HG02642 (cell line): ENCODE measurements around the gene DCTN2.
"Not testable (repeated sequence)": the region's sequence is repeated elsewhere in the genome, so short reads cannot be mapped to it uniquely, and the experiment has no call there.

Experiments used
- ATAC-seq: cut with Tn5 transposase; IDR thresholded peaks from one replicate; pipeline ENCODE4 v1.9.1; 2021; ENCODE audit warnings: mild to moderate bottlenecking; ENCODE audit not compliant: unreplicated experiment, poor library complexity

Gene DCTN2

DNA sequence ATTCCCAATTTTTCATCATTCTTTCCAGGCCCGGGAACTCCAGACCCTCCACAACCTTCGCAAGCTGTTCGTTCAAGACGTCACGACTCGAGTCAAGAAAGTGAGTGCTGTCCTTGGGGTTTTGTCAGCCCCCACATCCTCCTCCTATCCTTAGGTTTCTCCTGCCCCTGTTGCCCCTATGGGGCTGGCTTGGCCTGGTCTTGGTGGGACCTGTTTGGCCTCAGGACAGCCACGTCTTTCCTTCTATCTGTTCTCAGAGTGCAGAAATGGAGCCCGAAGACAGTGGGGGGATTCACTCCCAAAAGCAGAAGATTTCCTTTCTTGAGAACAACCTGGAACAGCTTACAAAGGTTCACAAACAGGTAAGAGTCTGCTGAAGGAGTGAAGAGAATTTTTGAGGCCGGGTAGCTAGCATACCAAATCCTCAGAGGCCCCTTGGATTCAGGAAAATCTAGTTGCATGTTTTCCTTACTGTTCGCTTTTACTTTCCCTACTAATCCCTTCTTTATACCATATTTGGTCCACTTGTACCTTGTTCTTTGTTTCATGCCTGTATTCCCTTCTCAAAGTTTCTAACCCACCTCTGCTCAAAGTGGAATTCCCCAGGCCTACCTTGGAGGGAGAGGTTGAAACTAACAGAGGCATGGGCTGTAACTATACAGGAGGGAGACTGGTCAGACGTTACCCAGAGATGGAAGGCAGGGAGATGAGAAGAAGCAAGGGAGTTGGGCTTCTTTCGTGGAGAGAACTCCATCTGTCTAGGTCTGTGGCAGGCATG, 31.2 kb upstream of the DCTN2 start:
- ATAC-seq = no peak

GRCh38 chr12:57576613-57577160, 29.7 kb upstream of the DCTN2 start:
- no peak for ATAC-seq

GRCh38 chr12:57575771-57576612, 29.0 kb upstream of the DCTN2 start:
- ATAC-seq = no peak

GRCh38 chr12:57574795-57575194, 27.8 kb upstream of the DCTN2 start:
- ATAC-seq = no peak

DNA sequence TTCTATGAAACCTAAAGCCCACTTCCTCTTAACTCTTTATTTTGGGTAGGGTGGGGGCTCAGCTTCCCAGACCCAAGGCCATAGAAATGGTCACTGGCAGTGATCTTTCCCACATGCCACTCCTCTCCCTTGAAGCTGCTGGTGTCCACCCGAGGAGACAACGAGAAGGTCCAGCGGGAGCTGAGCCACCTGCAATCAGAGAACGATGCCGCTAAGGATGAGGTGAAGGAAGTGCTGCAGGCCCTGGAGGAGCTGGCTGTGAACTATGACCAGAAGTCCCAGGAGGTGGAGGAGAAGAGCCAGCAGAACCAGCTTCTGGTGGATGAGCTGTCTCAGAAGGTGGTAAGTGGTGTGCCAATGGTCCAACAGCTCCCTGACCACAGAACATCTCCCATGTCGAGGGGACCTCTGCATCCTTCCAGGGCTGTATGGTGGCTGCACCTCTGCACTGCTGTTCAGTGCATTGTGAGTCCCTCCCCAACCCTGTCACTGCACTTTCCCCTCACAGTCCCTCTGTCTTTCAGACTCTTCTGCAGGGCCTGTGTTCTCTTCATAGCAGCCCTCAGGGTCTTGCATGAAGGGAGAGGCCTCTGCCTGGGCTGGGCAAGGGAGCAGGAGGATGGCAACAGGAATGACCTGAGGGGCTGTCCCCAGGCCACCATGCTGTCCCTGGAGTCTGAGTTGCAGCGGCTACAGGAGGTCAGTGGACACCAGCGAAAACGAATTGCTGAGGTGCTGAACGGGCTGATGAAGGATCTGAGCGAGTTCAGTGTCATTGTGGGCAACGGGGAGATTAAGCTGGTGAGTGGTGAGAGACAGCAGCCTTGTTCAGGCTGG, 25.2 kb upstream of the DCTN2 start:
- ATAC-seq = no peak

DNA sequence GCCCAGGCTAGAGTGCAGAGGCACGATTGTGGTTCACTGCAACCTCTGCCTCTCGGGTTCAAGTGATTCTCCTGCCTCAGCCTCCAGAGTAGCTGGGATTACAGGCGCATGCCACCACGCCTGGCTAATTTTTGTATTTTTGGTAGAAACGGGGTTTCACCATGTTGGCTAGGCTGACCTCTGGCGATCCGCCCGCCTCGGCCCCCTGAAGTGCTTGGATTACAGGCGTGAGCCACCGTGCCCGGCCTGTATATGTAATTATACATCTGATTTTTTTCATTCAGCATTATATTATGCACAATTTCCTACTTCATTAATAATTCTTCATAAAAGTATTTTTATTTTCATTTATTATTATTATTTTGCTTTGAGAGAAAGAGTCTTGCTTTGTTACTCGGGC, 23.4 kb upstream of the DCTN2 start:
- ATAC-seq = not testable (repeated sequence)

DNA sequence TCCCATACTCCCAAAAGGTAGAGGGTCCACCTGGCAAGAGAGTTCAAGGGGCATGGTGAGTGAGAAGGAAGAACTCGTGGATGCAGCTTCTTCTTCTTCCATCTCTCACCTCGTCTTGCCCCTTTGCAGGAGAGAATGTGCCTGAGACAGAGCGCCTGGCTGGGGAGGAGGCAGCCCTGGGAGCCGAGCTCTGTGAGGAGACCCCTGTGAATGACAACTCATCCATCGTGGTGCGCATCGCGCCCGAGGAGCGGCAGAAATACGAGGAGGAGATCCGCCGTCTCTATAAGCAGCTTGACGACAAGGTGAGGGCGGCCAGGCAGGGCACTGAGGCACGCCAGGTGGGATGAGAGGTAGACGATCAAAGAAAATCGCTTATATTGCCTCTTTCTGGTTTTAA, 22.9 kb upstream of the DCTN2 start:
- no peak for ATAC-seq

- no peak for ATAC-seq
Observed at GRCh38 chr12:57568838-57569237, 21.8 kb upstream of the DCTN2 start.

- ATAC-seq = no peak
Observed at GRCh38 chr12:57564178-57564740, 17.3 kb upstream of the DCTN2 start.

DNA sequence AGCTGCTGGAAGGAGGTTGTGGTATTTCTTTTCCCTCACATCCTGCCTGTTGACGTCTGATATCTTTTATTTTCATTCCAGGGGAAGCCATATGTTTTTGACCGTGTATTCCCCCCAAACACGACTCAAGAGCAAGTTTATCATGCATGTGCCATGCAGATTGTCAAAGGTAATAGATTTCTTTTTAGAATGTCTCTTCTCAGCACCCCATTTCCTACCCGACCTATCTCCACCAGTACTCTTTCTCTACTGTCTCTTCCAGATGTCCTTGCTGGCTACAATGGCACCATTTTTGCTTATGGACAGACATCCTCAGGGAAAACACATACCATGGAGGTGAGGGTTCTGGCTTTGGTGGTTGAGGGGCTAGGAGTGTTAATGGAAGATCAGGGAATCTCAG, 16.4 kb upstream of the DCTN2 start:
- no peak for ATAC-seq

GRCh38 chr12:57561117-57561516, 14.1 kb upstream of the DCTN2 start:
- ATAC-seq = not testable (repeated sequence)

DNA sequence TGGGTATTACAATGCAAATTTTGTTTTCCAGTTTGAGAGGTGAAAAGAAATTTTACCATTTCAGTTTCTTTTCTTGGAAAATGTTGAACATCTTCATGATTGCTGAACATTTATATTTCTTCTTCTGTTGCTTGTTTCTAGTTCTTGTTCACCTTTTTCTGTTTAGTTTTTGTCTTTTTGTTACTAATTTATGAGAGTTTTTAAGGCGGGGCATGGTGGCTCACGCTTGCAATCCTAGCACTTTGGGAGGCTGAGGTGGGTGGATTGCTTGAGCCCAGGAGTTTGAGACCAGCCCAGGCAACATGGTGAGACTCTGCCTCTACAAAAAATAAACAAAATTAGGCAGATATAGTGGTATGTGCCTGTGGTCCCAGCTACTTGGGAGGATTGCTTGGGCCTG, 13.5 kb upstream of the DCTN2 start:
- ATAC-seq = no peak

DNA sequence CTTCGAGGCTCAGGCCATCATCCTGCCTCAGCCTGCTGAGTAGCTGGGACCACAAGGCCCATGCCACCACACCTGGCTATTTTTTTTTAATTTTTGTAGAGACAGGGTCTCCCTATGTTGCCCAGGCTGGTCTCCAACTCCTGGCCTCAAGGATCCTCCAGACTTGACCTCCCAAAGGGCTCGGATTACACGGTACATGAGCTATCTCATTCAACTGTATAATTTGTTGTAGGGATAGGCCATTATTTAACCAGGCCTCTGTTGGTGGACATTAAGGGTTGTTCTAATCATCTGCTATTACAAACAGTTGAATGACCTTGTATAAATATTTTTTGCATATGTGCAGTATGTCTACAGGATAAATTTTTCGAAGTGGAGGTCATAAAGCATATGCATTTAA, 11.9 kb upstream of the DCTN2 start:
- no peak for ATAC-seq

DNA sequence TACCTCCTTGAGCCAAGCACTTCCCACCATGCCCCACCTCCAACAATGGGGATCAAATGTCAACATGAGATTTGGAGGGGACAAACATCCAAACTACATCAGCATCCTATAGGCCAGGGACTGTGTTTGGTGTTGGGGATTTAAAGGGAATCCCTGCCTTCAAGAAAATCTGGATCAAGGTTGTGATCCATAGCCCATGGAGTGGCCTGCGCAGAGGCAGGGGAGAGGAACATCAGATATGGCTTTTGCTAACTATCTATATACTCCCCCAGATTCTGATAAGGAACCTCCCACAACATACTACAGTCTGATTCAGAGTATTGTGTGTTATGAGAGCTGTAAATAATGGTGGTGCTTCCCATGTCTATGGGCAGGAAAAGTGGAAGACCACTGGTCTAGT, 7.9 kb upstream of the DCTN2 start:
- ATAC-seq = no peak

GRCh38 chr12:57554453-57554852, 7.5 kb upstream of the DCTN2 start:
- ATAC-seq = no peak

DNA sequence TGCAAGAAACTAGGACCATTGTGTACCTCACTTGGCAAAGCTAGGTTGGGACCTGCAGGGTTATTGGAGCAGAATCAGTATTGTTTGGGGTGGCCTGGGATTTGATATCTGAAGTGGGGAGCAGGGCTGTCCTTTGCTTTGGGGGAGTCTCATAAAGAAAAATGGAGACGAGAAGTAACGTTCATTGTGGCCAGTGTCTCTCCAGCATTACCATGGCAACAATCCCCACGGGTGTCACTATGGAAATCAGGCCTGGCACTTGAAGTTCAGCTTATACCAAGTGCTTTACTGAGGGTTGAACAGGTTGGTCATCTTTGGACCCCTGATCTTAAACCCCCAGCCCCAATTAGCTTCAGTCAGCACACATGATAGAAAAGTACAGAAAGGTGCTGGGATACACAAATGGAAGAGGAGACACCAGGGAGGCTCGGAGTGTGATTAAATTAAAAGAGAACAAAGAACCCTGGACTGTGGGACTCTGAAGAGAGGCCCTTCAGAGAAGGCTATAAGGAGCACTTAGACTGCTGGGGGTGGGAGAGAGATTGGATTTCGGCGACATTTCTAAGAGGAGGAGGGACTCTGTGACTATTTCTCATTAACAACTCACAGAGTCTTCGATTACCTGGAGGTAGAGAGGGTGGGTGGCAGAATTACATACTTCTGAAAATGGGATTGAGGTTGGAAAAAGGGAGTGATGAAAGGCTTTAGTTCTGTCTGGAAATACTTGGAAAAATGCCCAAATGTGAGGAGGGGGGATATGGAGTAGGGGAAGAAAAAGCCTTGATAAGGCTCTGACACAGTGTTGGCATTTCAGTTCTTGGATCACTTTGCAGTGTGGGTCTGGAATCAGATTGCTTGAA, 6.6 kb upstream of the DCTN2 start:
- no peak for ATAC-seq

GRCh38 chr12:57552835-57553313, 5.9 kb upstream of the DCTN2 start:
- ATAC-seq = no peak

DNA sequence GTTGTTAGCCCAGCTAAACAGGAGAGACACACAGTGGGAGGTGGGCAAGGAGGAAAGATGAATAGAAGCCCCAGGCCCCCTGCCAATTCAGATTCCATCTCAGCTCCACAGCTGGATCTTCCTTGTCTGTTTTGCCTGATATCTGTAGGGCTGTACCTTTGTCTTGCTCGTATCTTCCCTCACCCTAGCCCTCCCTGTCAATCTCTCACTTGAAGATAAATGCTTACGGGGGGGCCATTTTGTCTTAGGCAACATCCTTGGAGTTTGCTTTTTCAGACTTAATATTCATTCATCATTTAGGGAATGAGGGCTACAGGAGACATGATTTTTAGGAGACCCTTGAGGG, 5.3 kb upstream of the DCTN2 start:
- no peak for ATAC-seq

DNA sequence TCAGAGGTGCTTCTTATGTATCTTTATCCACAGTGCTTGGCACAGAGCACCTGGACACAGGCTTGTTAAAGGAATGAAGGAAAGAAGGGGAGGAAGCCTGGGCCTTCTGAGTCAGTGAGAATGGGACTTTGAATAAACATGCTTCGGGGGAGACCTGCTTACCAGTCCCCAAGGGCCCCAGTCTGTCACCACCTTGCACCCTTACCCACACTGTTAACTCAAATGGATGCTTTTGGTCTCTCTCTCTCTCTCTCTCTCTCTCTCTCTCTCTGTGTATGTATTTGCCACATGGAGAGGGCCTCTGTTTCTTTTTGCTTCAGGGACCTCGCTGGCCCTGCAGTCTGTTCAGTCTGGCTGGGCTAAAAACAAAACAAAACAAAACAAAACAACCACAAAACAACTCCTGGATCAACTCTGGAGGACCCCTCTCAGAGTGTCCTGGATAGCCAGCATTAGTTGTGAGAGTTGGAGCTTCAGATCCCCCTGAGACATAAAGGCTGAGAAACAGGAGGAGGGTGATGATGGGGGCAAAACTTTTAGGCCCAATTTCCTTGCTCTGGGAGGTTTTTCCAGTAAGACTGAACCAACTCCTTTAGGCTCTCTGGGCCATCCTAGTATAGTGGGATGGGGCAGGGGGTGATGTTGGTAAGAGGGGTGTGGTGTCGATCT, 4.8 kb upstream of the DCTN2 start:
- ATAC-seq = no peak
